ENCODE measurements around the gene ELANE.
"Not testable (repeated sequence)": the region's sequence is repeated elsewhere in the genome, so short reads cannot be mapped to it uniquely, and the experiment has no call there.

- not testable (repeated sequence) for TF ChIP-seq CTCF (IDR thresholded peaks at IDR 0.05); ZFX (IDR thresholded peaks at IDR 0.05; ENCODE audit: borderline replicate concordance)
These were observed 9.3 kb upstream of the ELANE start for GRCh38 chr19:842802-843179.

All from 22Rv1 (cell line).